Upper lobe of left lung (tissue), 4 donors: ENCODE measurements around the gene LYRM1.

Experiments used
- CTCF ChIP-seq, 6 experiments: fragments of 450-650 bp in 4 of 6; fragments of 200-600 bp in 2 of 6; sonication (generic) in 2 of 6; IDR thresholded peaks; one replicate each; pipeline ENCODE4 v1.5.1; 2016 to 2019; ENCODE audit warnings: antibody characterized with exemption in 6 of 6
- EP300 ChIP-seq, 4 donors: sonication (generic); formaldehyde crosslinking; IDR thresholded peaks; one replicate each; pipeline ENCODE4 v1.5.1; 2017; ENCODE audit warnings: antibody characterized with exemption in 4 of 4, control low read depth in 2 of 4
- POLR2A ChIP-seq, 4 donors: fragments of 450-650 bp; IDR thresholded peaks; one replicate each; pipeline ENCODE4 v1.5.1; 2016 to 2017; ENCODE audit warnings: antibody characterized with exemption in 4 of 4, mild to moderate bottlenecking in 2 of 4

- TF ChIP-seq CTCF (IDR thresholded peaks at IDR 0.05): no peak
- TF ChIP-seq POLR2A (IDR thresholded peaks at IDR 0.05): no peak
- TF ChIP-seq EP300 (IDR thresholded peaks at IDR 0.05): no peak
These were observed 40.9 kb upstream of the LYRM1 start for GRCh38 chr16:20859699-20860098.
